ENCODE measurements around the gene NECTIN3. TPM values are rescaled to one million over a fixed set of nuclear protein-coding genes. Genes with fewer than 3 reads are reported as not detected.

Gene NECTIN3
- total RNA-seq, 1 experiment from 2014 or later = 53.7 TPM

GRCh38 chr3:111040959-111041358 lies 30.7 kb upstream of the NECTIN3 start:
- Histone ChIP-seq H3K4me2 (ENCODE audit: insufficient read depth, insufficient read length, low read length) (no peak overlapping the region), H3T11ph (ENCODE audit: low read length) (no peak overlapping the region), H4K5ac (ENCODE audit: insufficient read length, low read depth, low read length) (no peak overlapping the region), H3K4me1 (ENCODE audit: insufficient read depth, low read length) (peaks cover 2% of the 10 kb centered on the region; the same call in 1 of the 2 replicates), H4K8ac (replicated peaks; ENCODE audit: insufficient read length, low read depth, low read length) (no peak overlapping the region), H2BK20ac (ENCODE audit: low read depth, low read length, poor library complexity, severe bottlenecking) (no peak overlapping the region), H3K9ac (ENCODE audit: extremely low read depth, insufficient read length, low read length) (no peak overlapping the region), H3K14ac (ENCODE audit: insufficient read depth, low read length) (no peak overlapping the region), H2BK15ac (ENCODE audit: low read depth, low read length) (no peak overlapping the region), H3K27ac (ENCODE audit: insufficient read length, low read depth, low read length) (no peak overlapping the region), H2AK5ac (ENCODE audit: insufficient read length, low read length) (no peak overlapping the region), H3K56ac (ENCODE audit: insufficient read length, low read depth, low read length) (no peak overlapping the region), H3K23me2 (ENCODE audit: insufficient read length, low read depth, low read length, poor library complexity, severe bottlenecking) (no peaks in the 10 kb centered on the region), H2BK12ac (ENCODE audit: insufficient read length, low read depth, low read length) (no peak overlapping the region), H3K18ac (ENCODE audit: insufficient read length, low read depth, low read length) (no peak overlapping the region), H3K23ac (ENCODE audit: insufficient read length, low read depth, low read length) (no peak overlapping the region), H3K4ac (ENCODE audit: low read depth, low read length) (no peak overlapping the region), H3K79me1 (ENCODE audit: insufficient read depth, low read depth, low read length, poor library complexity, severe bottlenecking) (no peaks in the 10 kb centered on the region), H4K20me1 (ENCODE audit: control insufficient read depth, insufficient read depth, insufficient read length) (no peaks in the 10 kb centered on the region), H2AFZ (ENCODE audit: low read length) (no peak overlapping the region), H3K27me3 (ENCODE audit: insufficient read depth, low read length) (no peaks in the 10 kb centered on the region), H2BK120ac (ENCODE audit: low read depth, low read length, poor library complexity, severe bottlenecking) (no peak overlapping the region), H3K9me3 (ENCODE audit: control insufficient read depth, low read depth, low read length) (no peaks in the 10 kb centered on the region), H3K79me2 (ENCODE audit: insufficient read depth, low read length) (no peaks in the 10 kb centered on the region), H2BK5ac (ENCODE audit: insufficient read length, low read length) (no peak overlapping the region), H4K91ac (ENCODE audit: insufficient read length, low read depth, low read length) (no peak overlapping the region)
- TF ChIP-seq, protein P1, sequence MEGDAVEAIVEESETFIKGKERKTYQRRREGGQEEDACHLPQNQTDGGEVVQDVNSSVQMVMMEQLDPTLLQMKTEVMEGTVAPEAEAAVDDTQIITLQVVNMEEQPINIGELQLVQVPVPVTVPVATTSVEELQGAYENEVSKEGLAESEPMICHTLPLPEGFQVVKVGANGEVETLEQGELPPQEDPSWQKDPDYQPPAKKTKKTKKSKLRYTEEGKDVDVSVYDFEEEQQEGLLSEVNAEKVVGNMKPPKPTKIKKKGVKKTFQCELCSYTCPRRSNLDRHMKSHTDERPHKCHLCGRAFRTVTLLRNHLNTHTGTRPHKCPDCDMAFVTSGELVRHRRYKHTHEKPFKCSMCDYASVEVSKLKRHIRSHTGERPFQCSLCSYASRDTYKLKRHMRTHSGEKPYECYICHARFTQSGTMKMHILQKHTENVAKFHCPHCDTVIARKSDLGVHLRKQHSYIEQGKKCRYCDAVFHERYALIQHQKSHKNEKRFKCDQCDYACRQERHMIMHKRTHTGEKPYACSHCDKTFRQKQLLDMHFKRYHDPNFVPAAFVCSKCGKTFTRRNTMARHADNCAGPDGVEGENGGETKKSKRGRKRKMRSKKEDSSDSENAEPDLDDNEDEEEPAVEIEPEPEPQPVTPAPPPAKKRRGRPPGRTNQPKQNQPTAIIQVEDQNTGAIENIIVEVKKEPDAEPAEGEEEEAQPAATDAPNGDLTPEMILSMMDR (conservative IDR thresholded peaks at IDR 0.05) = no peak
- Mint-ChIP-seq H3K27ac (no peak overlapping the region; a peak in 1 of 7 replicates), H3K36me3 (ENCODE audit: insufficient read depth in 1 of 3, low read depth in 3 of 3) (peaks cover 47 to 78% (median 51%) of the 10 kb centered on the region in 3 experiments), H3K4me3 (no peak overlapping the region), H3K27me3 (ENCODE audit: low read depth) (no peaks in the 10 kb centered on the region), H3K4me1 (peaks cover 12 to 13% of the 10 kb centered on the region in 2 experiments), H3K9me3 (peaks cover 64% of the 10 kb centered on the region in 2 experiments)
- no CpG with 5 or more reads among the region's 2 CpGs for WGBS (ENCODE audit: extremely low coverage, insufficient read length, low lambda C conversion rate)
- no peak for DNase-seq
